ENCODE measurements around the gene HRAS. TPM values are rescaled to one million over a fixed set of nuclear protein-coding genes. Genes with fewer than 3 reads are reported as not detected.

HRAS gene
- total and polyA plus RNA-seq, 4 donors: 4.7 to 17.4 (median 10.9) TPM

- no peak overlapping the region for H3K4me3 ChIP-seq (ENCODE audit: low read depth in 1 of 3, low read length in 3 of 3)
- H3K27me3 ChIP-seq (ENCODE audit: control insufficient read depth in 4 of 4, insufficient read depth in 4 of 4, low read length in 3 of 4): no peaks in the 10 kb centered on the region
- DNase-seq (ENCODE audit: low spot score): no peak
- peaks cover 11 to 35% (median 23%) of the 10 kb centered on the region in 4 donors for H3K4me1 ChIP-seq (ENCODE audit: control insufficient read depth in 4 of 4, insufficient read depth in 4 of 4, low read length in 3 of 4)
- H3K36me3 ChIP-seq (ENCODE audit: control insufficient read depth in 4 of 4, insufficient read depth in 3 of 4, low read depth in 1 of 4, low read length in 3 of 4): peaks cover 0 to 8% (median 6%) of the 10 kb centered on the region in 4 donors
- TF ChIP-seq, protein P1, sequence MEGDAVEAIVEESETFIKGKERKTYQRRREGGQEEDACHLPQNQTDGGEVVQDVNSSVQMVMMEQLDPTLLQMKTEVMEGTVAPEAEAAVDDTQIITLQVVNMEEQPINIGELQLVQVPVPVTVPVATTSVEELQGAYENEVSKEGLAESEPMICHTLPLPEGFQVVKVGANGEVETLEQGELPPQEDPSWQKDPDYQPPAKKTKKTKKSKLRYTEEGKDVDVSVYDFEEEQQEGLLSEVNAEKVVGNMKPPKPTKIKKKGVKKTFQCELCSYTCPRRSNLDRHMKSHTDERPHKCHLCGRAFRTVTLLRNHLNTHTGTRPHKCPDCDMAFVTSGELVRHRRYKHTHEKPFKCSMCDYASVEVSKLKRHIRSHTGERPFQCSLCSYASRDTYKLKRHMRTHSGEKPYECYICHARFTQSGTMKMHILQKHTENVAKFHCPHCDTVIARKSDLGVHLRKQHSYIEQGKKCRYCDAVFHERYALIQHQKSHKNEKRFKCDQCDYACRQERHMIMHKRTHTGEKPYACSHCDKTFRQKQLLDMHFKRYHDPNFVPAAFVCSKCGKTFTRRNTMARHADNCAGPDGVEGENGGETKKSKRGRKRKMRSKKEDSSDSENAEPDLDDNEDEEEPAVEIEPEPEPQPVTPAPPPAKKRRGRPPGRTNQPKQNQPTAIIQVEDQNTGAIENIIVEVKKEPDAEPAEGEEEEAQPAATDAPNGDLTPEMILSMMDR (IDR thresholded peaks at IDR 0.05; ENCODE audit: low read depth, low read length, missing input control): no peak
- TF ChIP-seq JUND (IDR thresholded peaks at IDR 0.05) (no peak), RAD21 (IDR thresholded peaks at IDR 0.05) (no peak), FOXA2 (IDR thresholded peaks at IDR 0.05) (no peak), ZBTB33 (IDR thresholded peaks at IDR 0.05) (no peak), RXRA (IDR thresholded peaks at IDR 0.05) (no peak), SP1 (IDR thresholded peaks at IDR 0.05) (no peak), MAX (IDR thresholded peaks at IDR 0.05) (no peak), HNF4G (IDR thresholded peaks at IDR 0.05) (no peak), GABPA (IDR thresholded peaks at IDR 0.05 in 1 of 2, conservative IDR thresholded peaks at IDR 0.05 in 1 of 2) (no peak), NR2F2 (IDR thresholded peaks at IDR 0.05) (no peak), YY1 (IDR thresholded peaks at IDR 0.05) (no peak), HNF4A (conservative IDR thresholded peaks at IDR 0.05) (no peak), EGR1 (IDR thresholded peaks at IDR 0.05; ENCODE audit: low read depth in 2 of 2) (no peak), TAF1 (conservative IDR thresholded peaks at IDR 0.05) (no peak)
- TF ChIP-seq, protein P2, sequence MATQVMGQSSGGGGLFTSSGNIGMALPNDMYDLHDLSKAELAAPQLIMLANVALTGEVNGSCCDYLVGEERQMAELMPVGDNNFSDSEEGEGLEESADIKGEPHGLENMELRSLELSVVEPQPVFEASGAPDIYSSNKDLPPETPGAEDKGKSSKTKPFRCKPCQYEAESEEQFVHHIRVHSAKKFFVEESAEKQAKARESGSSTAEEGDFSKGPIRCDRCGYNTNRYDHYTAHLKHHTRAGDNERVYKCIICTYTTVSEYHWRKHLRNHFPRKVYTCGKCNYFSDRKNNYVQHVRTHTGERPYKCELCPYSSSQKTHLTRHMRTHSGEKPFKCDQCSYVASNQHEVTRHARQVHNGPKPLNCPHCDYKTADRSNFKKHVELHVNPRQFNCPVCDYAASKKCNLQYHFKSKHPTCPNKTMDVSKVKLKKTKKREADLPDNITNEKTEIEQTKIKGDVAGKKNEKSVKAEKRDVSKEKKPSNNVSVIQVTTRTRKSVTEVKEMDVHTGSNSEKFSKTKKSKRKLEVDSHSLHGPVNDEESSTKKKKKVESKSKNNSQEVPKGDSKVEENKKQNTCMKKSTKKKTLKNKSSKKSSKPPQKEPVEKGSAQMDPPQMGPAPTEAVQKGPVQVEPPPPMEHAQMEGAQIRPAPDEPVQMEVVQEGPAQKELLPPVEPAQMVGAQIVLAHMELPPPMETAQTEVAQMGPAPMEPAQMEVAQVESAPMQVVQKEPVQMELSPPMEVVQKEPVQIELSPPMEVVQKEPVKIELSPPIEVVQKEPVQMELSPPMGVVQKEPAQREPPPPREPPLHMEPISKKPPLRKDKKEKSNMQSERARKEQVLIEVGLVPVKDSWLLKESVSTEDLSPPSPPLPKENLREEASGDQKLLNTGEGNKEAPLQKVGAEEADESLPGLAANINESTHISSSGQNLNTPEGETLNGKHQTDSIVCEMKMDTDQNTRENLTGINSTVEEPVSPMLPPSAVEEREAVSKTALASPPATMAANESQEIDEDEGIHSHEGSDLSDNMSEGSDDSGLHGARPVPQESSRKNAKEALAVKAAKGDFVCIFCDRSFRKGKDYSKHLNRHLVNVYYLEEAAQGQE (IDR thresholded peaks at IDR 0.05): no peak
- H3K9me3 ChIP-seq (ENCODE audit: control insufficient read depth in 4 of 4, low read length in 3 of 4): no peaks in the 10 kb centered on the region
- 88% methylated on average over 12 of the region's 12 CpGs for WGBS
- H3K27ac ChIP-seq (ENCODE audit: low read depth in 1 of 2, low read length in 2 of 2): no peak overlapping the region
- no peak overlapping the region for H3K9ac ChIP-seq (ENCODE audit: low read depth in 1 of 2, low read length in 2 of 2)
Observed at GRCh38 chr11:565921-566509, 30.6 kb upstream of the HRAS start.

Measured in liver (tissue), 9 donors.